HG03521 (cell line): Measurements from ENCODE around the gene CRAT.

Experiments used
- ATAC-seq: cut with Tn5 transposase; IDR thresholded peaks from one replicate; pipeline ENCODE4 v1.9.1; 2021; ENCODE audit warnings: mild to moderate bottlenecking, moderate library complexity; ENCODE audit not compliant: unreplicated experiment

CRAT gene

GRCh38 chr9:129068110-129068509, 42.5 kb downstream of the CRAT start:
- ATAC-seq = no peak

- ATAC-seq = no peak
Measured at GRCh38 chr9:129064499-129064908, 46.1 kb downstream of the CRAT start.

GRCh38 chr9:129063061-129063460, 47.5 kb downstream of the CRAT start:
- ATAC-seq = no peak

- no peak for ATAC-seq
Measured at GRCh38 chr9:129060991-129061390, 49.6 kb downstream of the CRAT start.

- no peak for ATAC-seq
Measured at GRCh38 chr9:129059796-129060785, 50.5 kb downstream of the CRAT start.

- ATAC-seq = no peak
Measured at GRCh38 chr9:129058965-129059795, 51.4 kb downstream of the CRAT start.

GRCh38 chr9:129054163-129054851, 56.3 kb downstream of the CRAT start:
- ATAC-seq = no peak

- ATAC-seq = no peak
Measured at GRCh38 chr9:129053020-129053419, 57.6 kb downstream of the CRAT start.

- no peak for ATAC-seq
Measured at GRCh38 chr9:129052592-129052991, 58.0 kb downstream of the CRAT start.
